K562 (cell line): ENCODE results near the gene MYO18A.

Experiments used
- GTF2B ChIP-seq: IDR thresholded peaks from 2 replicates; pipeline ENCODE4 v1.6.1; 2011; ENCODE audit not compliant: insufficient read length; ENCODE audit errors: extremely low read depth
- JUND ChIP-seq, 2 experiments: IDR thresholded peaks; 2 replicates in 1 of 2; 3 replicates in 1 of 2; pipeline ENCODE4 v1.6.1; 2011; ENCODE audit warnings: borderline replicate concordance in 2 of 2, low read depth in 2 of 2, low read length in 2 of 2, improper control_type of control experiment in 1 of 2, missing biosample characterization in 1 of 2, missing genetic modification characterization in 1 of 2, missing genetic modification reagents in 1 of 2
- MYNN ChIP-seq, 2 experiments: sonication (generic); formaldehyde crosslinking in 1 of 2; IDR thresholded peaks; 2 replicates each; pipeline versions ENCODE4 v1.5.0 to v1.6.1; 2016 to 2020; ENCODE audit warnings: antibody characterized with exemption in 1 of 2, missing genetic modification reagents in 1 of 2
- TCFL5 ChIP-seq: fragments of 250-450 bp; sonication (Bioruptor Pico); conservative IDR thresholded peaks from 2 replicates; pipeline ENCODE4 v1.6.1; 2021; ENCODE audit warnings: mild to moderate bottlenecking, moderate library complexity, matching md5 sums
- ZNF395 ChIP-seq: fragments of 200-800 bp; sonication (Bioruptor generic); IDR thresholded peaks from 2 replicates; pipeline ENCODE4 v1.6.1; 2017; ENCODE audit warnings: missing genetic modification characterization, missing compliant biosample characterization

GRCh38 chr17:29149431-29150064 lies 30.6 kb downstream of the MYO18A start:
- TF ChIP-seq MYNN (IDR thresholded peaks at IDR 0.05), result no peak
- TF ChIP-seq MYNN (CRISPR knock-in tag; IDR thresholded peaks at IDR 0.05), result no peak
- no peak for TF ChIP-seq TCFL5
- no peak for TF ChIP-seq JUND (IDR thresholded peaks at IDR 0.05; ENCODE audit: borderline replicate concordance, low read depth, low read length)
- no peak for TF ChIP-seq JUND (tag; IDR thresholded peaks at IDR 0.05; ENCODE audit: borderline replicate concordance, low read depth, low read length)
- no peak for TF ChIP-seq GTF2B
- TF ChIP-seq ZNF395 (CRISPR knock-in tag), result no peak
